Measurements from ENCODE around the gene SDSL. TPM values are rescaled to one million over a fixed set of nuclear protein-coding genes. Genes with fewer than 3 reads are reported as not detected.

Gene SDSL
- total RNA-seq, 1 donor from 2014 or later: 13.3 TPM

DNA sequence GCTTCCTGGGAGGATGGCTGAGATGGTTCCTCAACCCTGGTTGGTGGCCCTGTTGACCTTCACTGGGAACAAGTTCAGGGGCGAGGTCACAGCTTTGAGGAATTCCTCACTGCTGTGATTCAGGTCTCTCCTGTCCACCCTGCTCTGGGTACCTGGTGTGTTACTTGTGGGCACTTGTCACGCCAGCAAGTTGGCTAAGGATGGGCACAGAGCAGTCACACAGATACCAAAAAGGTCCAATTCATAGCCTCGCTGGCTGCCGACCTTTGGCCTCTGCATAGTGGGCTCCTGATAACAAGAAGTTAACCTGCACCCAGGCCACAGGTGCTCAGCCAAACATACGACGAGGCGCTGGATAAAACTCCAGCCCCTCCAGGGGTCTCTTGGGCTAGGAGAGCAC lies 29.7 kb upstream of the SDSL start:
- TF ChIP-seq, protein P1, sequence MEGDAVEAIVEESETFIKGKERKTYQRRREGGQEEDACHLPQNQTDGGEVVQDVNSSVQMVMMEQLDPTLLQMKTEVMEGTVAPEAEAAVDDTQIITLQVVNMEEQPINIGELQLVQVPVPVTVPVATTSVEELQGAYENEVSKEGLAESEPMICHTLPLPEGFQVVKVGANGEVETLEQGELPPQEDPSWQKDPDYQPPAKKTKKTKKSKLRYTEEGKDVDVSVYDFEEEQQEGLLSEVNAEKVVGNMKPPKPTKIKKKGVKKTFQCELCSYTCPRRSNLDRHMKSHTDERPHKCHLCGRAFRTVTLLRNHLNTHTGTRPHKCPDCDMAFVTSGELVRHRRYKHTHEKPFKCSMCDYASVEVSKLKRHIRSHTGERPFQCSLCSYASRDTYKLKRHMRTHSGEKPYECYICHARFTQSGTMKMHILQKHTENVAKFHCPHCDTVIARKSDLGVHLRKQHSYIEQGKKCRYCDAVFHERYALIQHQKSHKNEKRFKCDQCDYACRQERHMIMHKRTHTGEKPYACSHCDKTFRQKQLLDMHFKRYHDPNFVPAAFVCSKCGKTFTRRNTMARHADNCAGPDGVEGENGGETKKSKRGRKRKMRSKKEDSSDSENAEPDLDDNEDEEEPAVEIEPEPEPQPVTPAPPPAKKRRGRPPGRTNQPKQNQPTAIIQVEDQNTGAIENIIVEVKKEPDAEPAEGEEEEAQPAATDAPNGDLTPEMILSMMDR (IDR thresholded peaks at IDR 0.05; ENCODE audit: borderline replicate concordance): no peak
- no peaks in the 10 kb centered on the region for H3K4me1 ChIP-seq
- H3K4me3 ChIP-seq: no peak overlapping the region
- intact Hi-C loops (cut with micrococcal nuclease): no loop called here
- H3K27me3 ChIP-seq (ENCODE audit: low read depth): no peaks in the 10 kb centered on the region
- H3K9me3 ChIP-seq (replicated peaks): peaks cover 5% of the 10 kb centered on the region
- H3K36me3 ChIP-seq: peaks cover 35% of the 10 kb centered on the region
- no peak for DNase-seq
- H3K27ac ChIP-seq (replicated peaks): no peak overlapping the region

DNA sequence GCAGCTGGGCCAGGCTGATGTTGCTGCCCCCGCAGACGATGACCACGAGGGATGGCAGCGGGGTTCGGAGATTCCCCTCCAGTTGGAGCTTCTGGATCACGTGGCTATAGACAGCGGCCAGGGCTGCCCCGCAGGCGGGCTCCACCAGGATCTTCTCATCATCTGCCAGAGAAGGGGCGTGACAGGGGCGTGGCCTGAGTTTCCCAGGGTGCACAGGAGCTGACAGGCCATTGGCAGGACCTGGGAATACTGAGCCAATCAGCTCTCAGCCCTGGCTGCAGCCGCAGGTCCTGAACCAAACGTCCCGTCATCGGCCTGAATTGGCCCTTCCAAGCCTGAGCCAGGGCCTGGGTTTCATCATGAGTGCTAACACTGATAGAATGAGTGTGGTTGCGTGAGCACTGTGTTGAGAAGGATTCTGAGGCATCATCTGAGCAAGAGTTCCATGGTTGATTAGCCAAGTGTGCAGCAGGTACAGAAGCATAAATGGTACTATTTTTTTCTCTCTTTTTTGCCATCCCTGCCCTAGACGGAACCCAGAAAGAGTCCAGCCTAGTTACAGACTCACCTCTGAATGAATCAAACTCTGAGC lies 29.1 kb upstream of the SDSL start:
- no peaks in the 10 kb centered on the region for H3K4me1 ChIP-seq
- peaks cover 5% of the 10 kb centered on the region for H3K9me3 ChIP-seq (replicated peaks)
- no peak overlapping the region for H3K4me3 ChIP-seq
- H3K27me3 ChIP-seq (ENCODE audit: low read depth): peaks cover 3% of the 10 kb centered on the region
- peaks cover 29% of the 10 kb centered on the region for H3K36me3 ChIP-seq
- TF ChIP-seq, protein P1 (IDR thresholded peaks at IDR 0.05; ENCODE audit: borderline replicate concordance): no peak
- no peak for DNase-seq
- intact Hi-C loops (cut with micrococcal nuclease): no loop called here
- H3K27ac ChIP-seq (replicated peaks): no peak overlapping the region

DNA sequence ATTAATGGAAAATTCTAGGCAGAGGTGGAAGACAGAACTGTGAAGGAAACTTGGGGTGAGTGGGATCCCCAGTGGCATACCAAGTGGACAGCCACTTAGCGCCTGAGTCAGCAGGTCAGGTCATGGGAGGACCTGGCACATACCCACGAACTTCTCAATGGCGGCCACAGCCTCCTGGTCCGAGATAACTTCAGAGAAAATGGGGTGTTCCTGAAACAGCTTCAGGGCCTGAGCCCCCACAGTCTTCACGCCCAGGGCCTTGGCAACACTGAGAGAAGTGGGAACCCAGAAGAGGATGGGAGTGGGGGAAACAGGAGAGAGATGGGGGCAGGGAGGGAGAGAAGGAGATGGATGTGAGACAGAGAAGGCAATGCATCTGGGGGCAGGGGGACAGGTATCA lies 28.4 kb upstream of the SDSL start:
- H3K27me3 ChIP-seq (ENCODE audit: low read depth): peaks cover 10% of the 10 kb centered on the region
- peaks cover 22% of the 10 kb centered on the region for H3K36me3 ChIP-seq
- intact Hi-C loops (cut with micrococcal nuclease): no loop called here
- DNase-seq: no peak
- TF ChIP-seq, protein P1 (IDR thresholded peaks at IDR 0.05; ENCODE audit: borderline replicate concordance): no peak
- no peaks in the 10 kb centered on the region for H3K4me1 ChIP-seq
- H3K4me3 ChIP-seq: no peak overlapping the region
- H3K27ac ChIP-seq (replicated peaks): no peak overlapping the region
- H3K9me3 ChIP-seq (replicated peaks): peaks cover 5% of the 10 kb centered on the region

DNA sequence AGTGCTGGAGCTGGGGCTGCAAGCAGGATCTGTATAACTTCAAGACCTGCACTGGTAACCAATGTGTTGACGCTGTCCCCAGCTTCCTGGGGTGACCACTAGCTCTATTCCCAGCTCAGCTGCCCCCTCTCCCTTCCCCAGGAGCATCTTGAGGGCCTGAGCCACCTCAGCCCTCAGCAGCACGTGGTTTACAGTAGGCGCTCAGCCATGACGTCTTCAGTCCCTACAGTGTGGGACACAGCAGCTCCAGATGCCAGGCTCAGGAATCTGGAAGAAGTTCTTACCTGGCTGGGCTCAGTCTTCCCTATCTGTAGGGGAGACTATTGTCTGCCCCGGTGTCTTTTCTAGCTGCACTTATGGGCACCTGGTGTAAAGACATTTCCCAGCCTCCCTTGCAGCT lies 27.1 kb upstream of the SDSL start:
- Histone ChIP-seq H3K9me3 (replicated peaks) (peaks cover 5% of the 10 kb centered on the region), H3K36me3 (peaks cover 10% of the 10 kb centered on the region), H3K27me3 (ENCODE audit: low read depth) (peaks cover 23% of the 10 kb centered on the region), H3K27ac (replicated peaks) (no peak overlapping the region), H3K4me3 (no peak overlapping the region), H3K4me1 (no peaks in the 10 kb centered on the region)
- DNase-seq: no peak
- TF ChIP-seq, protein P1 (IDR thresholded peaks at IDR 0.05; ENCODE audit: borderline replicate concordance): no peak
- intact Hi-C loops (cut with micrococcal nuclease): no loop called here

DNA sequence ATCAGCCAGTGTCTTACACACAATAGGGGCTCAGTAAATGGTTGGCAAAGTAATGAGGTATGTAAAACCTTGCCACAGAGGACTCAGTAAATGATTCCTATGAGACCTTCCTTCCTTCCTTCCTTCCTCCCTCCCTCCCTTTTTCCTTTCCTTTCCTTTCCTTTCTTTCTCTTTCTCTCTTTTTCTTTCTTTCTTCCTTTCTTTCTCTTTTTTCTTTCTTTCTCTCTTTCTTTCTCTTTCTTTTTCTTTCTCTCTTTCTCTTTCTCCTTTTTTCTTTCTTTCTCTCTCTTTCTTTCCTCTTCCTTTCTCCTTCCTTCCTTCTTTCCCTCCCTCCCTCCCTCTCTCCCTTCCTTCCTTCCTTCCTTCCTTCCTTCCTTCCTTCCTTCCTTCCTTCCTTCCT lies 26.0 kb upstream of the SDSL start:
- no peak for DNase-seq
- no peak overlapping the region for H3K4me3 ChIP-seq
- H3K27ac ChIP-seq (replicated peaks): no peak overlapping the region
- intact Hi-C loops (cut with micrococcal nuclease): no loop called here
- H3K9me3 ChIP-seq (replicated peaks): peaks cover 5% of the 10 kb centered on the region
- TF ChIP-seq, protein P1 (IDR thresholded peaks at IDR 0.05; ENCODE audit: borderline replicate concordance): no peak
- H3K27me3 ChIP-seq (ENCODE audit: low read depth): peaks cover 26% of the 10 kb centered on the region
- H3K36me3 ChIP-seq: no peaks in the 10 kb centered on the region
- H3K4me1 ChIP-seq: no peaks in the 10 kb centered on the region
